Erythroblast (primary cell): Measurements from ENCODE around the gene PYGB.

Experiments used
- GATA1 ChIP-seq: IDR thresholded peaks from 2 replicates; pipeline ENCODE4 v1.6.1; 2011; ENCODE audit warnings: low read depth, mild to moderate bottlenecking, control low read depth, low read length, moderate library complexity
- POLR2A ChIP-seq: IDR thresholded peaks from 2 replicates; pipeline ENCODE4 v1.6.1; 2011; ENCODE audit warnings: mild to moderate bottlenecking, low read length

GRCh38 chr20:25199473-25200260 is 48.2 kb upstream of the PYGB start:
- TF ChIP-seq POLR2A (no peak), GATA1 (no peak)
